Upper lobe of left lung (tissue), 6 donors: ENCODE results near the gene FKBP9. TPM values are rescaled to one million over a fixed set of nuclear protein-coding genes. Genes with fewer than 3 reads are reported as not detected.

Experiments
- ATAC-seq, 2 donors: fragments of 200-7000 bp; cut with Tn5 transposase; one replicate each; pipeline ENCODE4 v1.9.1; 2022; ENCODE audit warnings: mild to moderate bottlenecking in 2 of 2, moderate library complexity in 2 of 2; ENCODE audit not compliant: low FRiP score in 2 of 2
- DNase-seq, 2 donors: peaks; one replicate each; pipeline ENCODE4 v3.0.0-alpha.2; 2019 to 2020
- H3K27ac ChIP-seq, 4 donors: fragments of 200-600 bp; sonication (generic); one replicate each; pipeline ENCODE4 v1.5.1; 2016 to 2019
- H3K27me3 ChIP-seq, 4 donors: fragments of 200-600 bp; sonication (generic); one replicate each; pipeline ENCODE4 v1.5.1; 2017 to 2019
- H3K36me3 ChIP-seq, 4 donors: fragments of 200-600 bp; sonication (generic); one replicate each; pipeline ENCODE4 v1.5.1; 2016 to 2019
- H3K4me1 ChIP-seq, 4 donors: fragments of 200-600 bp; sonication (generic); one replicate each; pipeline ENCODE4 v1.5.1; 2018 to 2019
- H3K4me3 ChIP-seq, 4 donors: fragments of 200-600 bp; sonication (generic); one replicate each; pipeline ENCODE4 v1.5.1; 2017 to 2019; ENCODE audit warnings: mild to moderate bottlenecking in 2 of 4, moderate library complexity in 1 of 4
- H3K9me3 ChIP-seq, 4 donors: fragments of 200-600 bp; sonication (generic); one replicate each; pipeline ENCODE4 v1.5.1; 2018 to 2019
- EP300 ChIP-seq, 4 donors: sonication (generic); formaldehyde crosslinking; IDR thresholded peaks; one replicate each; pipeline ENCODE4 v1.5.1; 2017; ENCODE audit warnings: antibody characterized with exemption in 4 of 4, control low read depth in 2 of 4
- POLR2A ChIP-seq, 4 donors: fragments of 450-650 bp; IDR thresholded peaks; one replicate each; pipeline ENCODE4 v1.5.1; 2016 to 2017; ENCODE audit warnings: antibody characterized with exemption in 4 of 4, mild to moderate bottlenecking in 2 of 4
- POLR2AphosphoS5 ChIP-seq, 2 donors: sonication (generic); formaldehyde crosslinking; IDR thresholded peaks; one replicate each; pipeline ENCODE4 v1.5.1; 2017; ENCODE audit warnings: antibody characterized with exemption in 2 of 2
- WGBS, 2 donors: methylation state at CpG; one replicate each; pipeline ENCODE4 v1.1.5; 2017 to 2018; 5-methylcytosine and 5-hydroxymethylcytosine counted together
- total RNA-seq, 6 donors: library from RNA; depleted of rRNA in 4 of 6; stranded (reverse); fragments of >200 nt in 4 of 6; gene quantifications; one replicate each; pipeline versions ENCODE4 v1.1.0 to v1.2.1, GENCODE V29; 2016 to 2021
- TF ChIP-seq, protein P1 (sequence below), 6 experiments: fragments of 450-650 bp in 4 of 6; fragments of 200-600 bp in 2 of 6; sonication (generic) in 2 of 6; IDR thresholded peaks; one replicate each; pipeline ENCODE4 v1.5.1; 2016 to 2019; ENCODE audit warnings: antibody characterized with exemption in 6 of 6
- donor health status: DM: no; HTN: no; CAD: no; lungs with moderate emphysema.
- donor health status: DM: no; HTN: yes; CAD: no; lungs with severe emphysema.

FKBP9 gene
- total RNA-seq, 6 donors from 2014 or later = 117 to 262 (median 136) TPM

DNA sequence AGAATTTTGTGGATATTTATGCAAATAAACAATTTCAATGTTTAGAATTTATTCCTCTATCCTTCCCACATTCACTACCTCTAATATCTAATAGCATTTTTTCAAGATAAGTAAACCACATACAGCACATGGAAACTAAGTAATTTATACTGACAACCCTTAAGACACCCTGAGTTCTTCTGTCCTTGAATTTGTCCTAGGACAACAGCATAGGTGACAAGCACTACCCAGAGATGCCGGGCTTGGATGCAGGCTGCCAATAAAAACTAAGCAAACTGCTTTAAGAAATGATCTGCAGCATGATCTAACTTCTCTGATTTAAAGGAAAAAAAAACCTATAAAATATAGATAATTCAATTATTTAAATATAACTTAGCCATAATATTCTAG is 82.7 kb downstream of the FKBP9 start:
- Histone ChIP-seq H3K27me3 (no peaks in the 10 kb centered on the region), H3K27ac (peak overlapping the region; percentile 60 to 83 (median 68)), H3K4me3 (peak overlapping the region; percentile 10 to 50 (median 42)), H3K36me3 (no peaks in the 10 kb centered on the region), H3K9me3 (no peaks in the 10 kb centered on the region), H3K4me1 (peaks cover 32 to 51% (median 44%) of the 10 kb centered on the region in 4 donors)
- no peak for ATAC-seq
- no peak for TF ChIP-seq EP300 (IDR thresholded peaks at IDR 0.05)
- TF ChIP-seq POLR2AphosphoS5 (IDR thresholded peaks at IDR 0.05) = no peak
- TF ChIP-seq POLR2A (IDR thresholded peaks at IDR 0.05) = no peak
- TF ChIP-seq, protein P1, sequence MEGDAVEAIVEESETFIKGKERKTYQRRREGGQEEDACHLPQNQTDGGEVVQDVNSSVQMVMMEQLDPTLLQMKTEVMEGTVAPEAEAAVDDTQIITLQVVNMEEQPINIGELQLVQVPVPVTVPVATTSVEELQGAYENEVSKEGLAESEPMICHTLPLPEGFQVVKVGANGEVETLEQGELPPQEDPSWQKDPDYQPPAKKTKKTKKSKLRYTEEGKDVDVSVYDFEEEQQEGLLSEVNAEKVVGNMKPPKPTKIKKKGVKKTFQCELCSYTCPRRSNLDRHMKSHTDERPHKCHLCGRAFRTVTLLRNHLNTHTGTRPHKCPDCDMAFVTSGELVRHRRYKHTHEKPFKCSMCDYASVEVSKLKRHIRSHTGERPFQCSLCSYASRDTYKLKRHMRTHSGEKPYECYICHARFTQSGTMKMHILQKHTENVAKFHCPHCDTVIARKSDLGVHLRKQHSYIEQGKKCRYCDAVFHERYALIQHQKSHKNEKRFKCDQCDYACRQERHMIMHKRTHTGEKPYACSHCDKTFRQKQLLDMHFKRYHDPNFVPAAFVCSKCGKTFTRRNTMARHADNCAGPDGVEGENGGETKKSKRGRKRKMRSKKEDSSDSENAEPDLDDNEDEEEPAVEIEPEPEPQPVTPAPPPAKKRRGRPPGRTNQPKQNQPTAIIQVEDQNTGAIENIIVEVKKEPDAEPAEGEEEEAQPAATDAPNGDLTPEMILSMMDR (IDR thresholded peaks at IDR 0.05) = no peak
- WGBS, 2 donors = 35 to 37% methylated on average over 1 of the region's 1 CpG
- no peak for DNase-seq

DNA sequence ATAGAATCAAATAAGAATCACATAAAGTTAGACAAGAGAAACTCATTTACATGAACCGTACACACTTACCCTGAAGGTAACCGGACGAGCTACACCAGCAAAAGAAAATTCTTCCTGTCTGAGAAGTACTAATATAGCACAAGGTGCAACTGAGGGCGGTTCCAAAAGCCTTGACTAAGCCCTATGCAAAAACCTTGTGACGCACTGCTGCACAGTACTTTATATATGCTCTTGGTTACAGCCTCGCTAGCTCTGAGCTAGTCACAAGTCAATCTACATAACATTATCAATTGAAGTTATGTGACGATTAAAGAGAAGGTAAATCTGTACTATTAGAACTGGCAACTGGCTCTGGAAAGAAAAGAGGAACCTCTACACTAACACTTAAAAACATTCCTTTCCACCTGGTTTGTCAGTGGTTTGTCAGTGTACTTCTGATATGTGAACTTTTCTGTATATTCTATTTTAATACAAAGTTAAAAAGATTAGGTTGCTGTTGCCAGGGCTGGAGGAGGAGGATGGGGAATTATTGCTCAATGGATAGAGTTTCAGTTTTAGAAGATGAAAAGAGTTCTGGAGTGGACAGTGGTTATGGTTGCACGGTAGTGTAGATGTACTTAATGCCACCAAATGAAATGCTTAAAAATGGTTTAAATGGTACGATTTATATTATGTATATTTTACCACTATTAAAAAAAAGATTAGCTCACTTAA is 83.7 kb downstream of the FKBP9 start:
- Histone ChIP-seq H3K36me3 (no peaks in the 10 kb centered on the region), H3K9me3 (no peaks in the 10 kb centered on the region), H3K27ac (peak overlapping the region; percentile 60 to 83 (median 68)), H3K27me3 (no peaks in the 10 kb centered on the region), H3K4me3 (peak overlapping the region in 3 of 4 donors; percentile 36 to 50 (median 48)), H3K4me1 (peaks cover 37 to 57% (median 47%) of the 10 kb centered on the region in 4 donors)
- TF ChIP-seq EP300 (IDR thresholded peaks at IDR 0.05) (no peak), POLR2A (IDR thresholded peaks at IDR 0.05) (peak in 2 of 4 donors; percentile 51 to 53), POLR2AphosphoS5 (IDR thresholded peaks at IDR 0.05) (peak in 1 of 2 donors; percentile 81)
- TF ChIP-seq, protein P1 (IDR thresholded peaks at IDR 0.05) = no peak
- WGBS, 2 donors = 24 to 26% methylated on average over 9 of the region's 9 CpGs
- peak; percentile 80 to 91 for ATAC-seq
- DNase-seq = peak in 1 of 2 donors; percentile 78

DNA sequence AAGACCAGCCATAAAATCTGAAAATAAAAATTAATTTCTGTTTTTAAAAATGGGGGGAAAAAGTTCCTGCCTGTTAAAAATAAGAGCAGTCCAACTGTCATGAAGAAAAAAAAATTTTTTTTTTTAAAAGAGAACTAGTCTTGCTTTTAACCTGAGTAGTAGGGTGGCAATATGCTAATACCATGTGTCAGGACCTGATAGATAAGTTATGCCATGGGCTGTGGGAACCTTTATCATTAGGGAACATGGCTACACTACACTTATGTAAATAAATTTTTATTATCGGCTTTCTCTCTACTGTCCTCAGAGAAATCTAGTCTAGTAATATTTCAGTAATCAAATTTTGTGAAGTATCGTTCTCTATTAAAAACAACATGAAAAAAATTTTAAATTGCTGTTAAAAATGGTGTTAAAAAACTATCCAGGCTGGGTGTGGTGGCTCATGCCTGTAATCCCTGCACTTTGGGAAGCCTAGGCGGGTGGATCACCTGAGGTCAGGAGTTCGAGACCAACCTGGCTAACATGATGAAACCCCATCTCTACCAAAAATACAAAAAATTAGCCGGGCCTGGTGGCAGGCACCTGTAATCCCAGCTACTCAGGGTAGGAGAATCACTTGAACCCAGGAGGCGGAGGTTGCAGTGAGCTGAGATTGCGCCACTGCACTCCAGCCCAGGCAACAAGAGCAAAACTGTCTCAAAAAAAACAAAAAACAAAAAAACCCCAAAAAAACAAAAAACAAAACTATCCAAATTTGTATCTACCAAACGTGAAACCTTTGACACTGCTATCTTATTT is 84.6 kb downstream of the FKBP9 start:
- Histone ChIP-seq H3K27ac (peak overlapping the region in 1 of 4 donors; percentile 83), H3K36me3 (no peaks in the 10 kb centered on the region), H3K9me3 (no peaks in the 10 kb centered on the region), H3K4me1 (peaks cover 37 to 57% (median 47%) of the 10 kb centered on the region in 4 donors), H3K27me3 (no peaks in the 10 kb centered on the region), H3K4me3 (no peak overlapping the region)
- DNase-seq (no peak), ATAC-seq (no peak)
- WGBS, 2 donors = 85 to 94% methylated on average over 8 of the region's 8 CpGs
- TF ChIP-seq POLR2A (IDR thresholded peaks at IDR 0.05) = no peak
- TF ChIP-seq EP300 (IDR thresholded peaks at IDR 0.05) = no peak
- TF ChIP-seq, protein P1 (IDR thresholded peaks at IDR 0.05) = no peak
- no peak for TF ChIP-seq POLR2AphosphoS5 (IDR thresholded peaks at IDR 0.05)

DNA sequence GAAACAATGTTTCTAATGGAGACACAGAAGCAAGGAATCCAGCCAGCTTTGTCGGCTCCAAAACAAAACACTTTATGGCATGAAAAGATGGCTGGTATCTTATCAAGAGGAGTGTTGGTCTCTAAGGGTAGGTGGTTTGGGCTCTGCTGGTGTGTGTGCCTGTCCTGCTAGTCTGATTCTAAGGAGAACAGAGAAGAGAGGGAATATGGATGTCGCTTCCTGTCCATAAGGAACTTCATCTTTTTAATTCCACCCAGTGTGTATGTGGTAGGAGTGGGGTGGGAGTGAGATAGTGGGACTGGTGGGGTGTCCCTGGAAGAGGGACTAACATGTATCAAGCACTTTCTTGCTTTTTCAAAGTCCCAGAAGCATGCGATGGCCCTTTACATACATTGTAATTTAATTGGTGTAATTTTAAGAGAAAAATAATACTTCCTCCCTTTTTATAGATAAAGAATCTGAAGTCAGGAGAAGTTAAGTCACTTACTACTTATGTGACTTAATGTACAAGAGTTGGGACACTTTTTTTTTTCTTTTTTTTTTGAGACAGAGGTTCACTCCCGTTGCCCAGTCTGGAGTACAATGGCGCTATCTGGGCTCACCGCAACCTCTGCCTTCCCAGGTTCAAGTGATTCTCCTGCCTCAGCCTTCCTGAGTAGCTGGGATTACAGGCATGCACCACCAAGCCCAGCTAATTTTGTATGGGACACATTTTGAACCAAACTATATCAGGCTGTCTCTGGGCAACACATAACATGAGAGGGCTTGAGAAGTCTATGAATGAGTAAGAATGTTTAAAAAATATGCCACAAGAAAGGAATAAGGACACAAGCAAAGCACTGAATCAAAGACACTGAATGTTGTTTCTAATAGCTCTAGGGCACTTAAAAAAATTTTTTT is 86.5 kb downstream of the FKBP9 start:
- Histone ChIP-seq H3K36me3 (no peaks in the 10 kb centered on the region), H3K27ac (peak overlapping the region; percentile 6 to 65 (median 28)), H3K4me3 (no peak overlapping the region), H3K27me3 (no peaks in the 10 kb centered on the region), H3K4me1 (peaks cover 30 to 48% (median 38%) of the 10 kb centered on the region in 4 donors), H3K9me3 (no peaks in the 10 kb centered on the region)
- DNase-seq = no peak
- WGBS, 2 donors = 82 to 84% methylated on average over 6 of the region's 6 CpGs
- TF ChIP-seq EP300 (IDR thresholded peaks at IDR 0.05) (no peak), POLR2AphosphoS5 (IDR thresholded peaks at IDR 0.05) (no peak), POLR2A (IDR thresholded peaks at IDR 0.05) (no peak)
- TF ChIP-seq, protein P1 (IDR thresholded peaks at IDR 0.05) = no peak
- no peak for ATAC-seq
